ENCODE results near the gene MCC. TPM values are rescaled to one million over a fixed set of nuclear protein-coding genes. Genes with fewer than 3 reads are reported as not detected.
A peak's percentile ranks its signal among the peaks of the same experiment; 100 is the strongest.

Gene MCC
- total and polyA plus RNA-seq, 9 donors, result 29.8 to 262 (median 108) TPM

DNA sequence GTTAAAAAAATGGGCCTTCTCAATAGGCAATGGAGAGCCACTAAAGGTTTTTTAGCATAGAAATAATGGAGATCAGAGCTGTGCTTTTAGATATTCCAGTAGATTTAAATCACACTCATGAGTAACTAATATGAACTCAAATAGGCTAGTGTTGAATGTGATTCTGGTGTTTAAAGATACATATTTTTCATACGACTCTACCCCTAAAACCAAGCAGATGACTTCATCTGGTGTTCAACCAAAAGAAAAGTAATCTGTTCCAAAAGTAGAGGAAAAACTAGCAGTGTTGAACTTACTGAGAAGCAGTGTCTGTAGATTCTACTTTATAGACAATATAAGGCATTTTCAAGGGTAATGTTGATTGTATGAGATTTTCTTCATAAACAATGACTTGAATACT, 191.6 kb downstream of the MCC start:
- H3K4me1 ChIP-seq (ENCODE audit: insufficient read depth), result no peaks in the 10 kb centered on the region
- H3K4me3 ChIP-seq, result no peak overlapping the region
- H3K27ac ChIP-seq, result no peak overlapping the region
- DNase-seq, result no peak
- 38 to 64% (median 55%) methylated on average over 1 of the region's 1 CpG for WGBS, 3 donors
- intact Hi-C loops (cut with DNase I), result loop anchor here in 2 of 4 donors (10.0 kb wide), 2 partner anchors 142 to 202 kb away; no protein-coding TSS in a partner anchor
- no peaks in the 10 kb centered on the region for H3K36me3 ChIP-seq
- no peaks in the 10 kb centered on the region for H3K9me3 ChIP-seq
- H3K27me3 ChIP-seq, result no peaks in the 10 kb centered on the region
- TF ChIP-seq, protein P1, sequence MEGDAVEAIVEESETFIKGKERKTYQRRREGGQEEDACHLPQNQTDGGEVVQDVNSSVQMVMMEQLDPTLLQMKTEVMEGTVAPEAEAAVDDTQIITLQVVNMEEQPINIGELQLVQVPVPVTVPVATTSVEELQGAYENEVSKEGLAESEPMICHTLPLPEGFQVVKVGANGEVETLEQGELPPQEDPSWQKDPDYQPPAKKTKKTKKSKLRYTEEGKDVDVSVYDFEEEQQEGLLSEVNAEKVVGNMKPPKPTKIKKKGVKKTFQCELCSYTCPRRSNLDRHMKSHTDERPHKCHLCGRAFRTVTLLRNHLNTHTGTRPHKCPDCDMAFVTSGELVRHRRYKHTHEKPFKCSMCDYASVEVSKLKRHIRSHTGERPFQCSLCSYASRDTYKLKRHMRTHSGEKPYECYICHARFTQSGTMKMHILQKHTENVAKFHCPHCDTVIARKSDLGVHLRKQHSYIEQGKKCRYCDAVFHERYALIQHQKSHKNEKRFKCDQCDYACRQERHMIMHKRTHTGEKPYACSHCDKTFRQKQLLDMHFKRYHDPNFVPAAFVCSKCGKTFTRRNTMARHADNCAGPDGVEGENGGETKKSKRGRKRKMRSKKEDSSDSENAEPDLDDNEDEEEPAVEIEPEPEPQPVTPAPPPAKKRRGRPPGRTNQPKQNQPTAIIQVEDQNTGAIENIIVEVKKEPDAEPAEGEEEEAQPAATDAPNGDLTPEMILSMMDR (IDR thresholded peaks at IDR 0.05), result no peak
- no peak for TF ChIP-seq POLR2A (IDR thresholded peaks at IDR 0.05)
- no peak for TF ChIP-seq EP300 (IDR thresholded peaks at IDR 0.05)

GRCh38 chr5:113295111-113295539, 193.1 kb downstream of the MCC start:
- Histone ChIP-seq H3K9me3 (no peaks in the 10 kb centered on the region), H3K36me3 (no peaks in the 10 kb centered on the region), H3K4me1 (ENCODE audit: insufficient read depth) (peaks cover 3% of the 10 kb centered on the region), H3K4me3 (peak overlapping the region; percentile 81), H3K27ac (peak overlapping the region; percentile 92 to 95), H3K27me3 (no peaks in the 10 kb centered on the region)
- TF ChIP-seq, protein P1 (IDR thresholded peaks at IDR 0.05), result no peak
- no peak for TF ChIP-seq EP300 (IDR thresholded peaks at IDR 0.05)
- no peak for TF ChIP-seq POLR2A (IDR thresholded peaks at IDR 0.05)
- intact Hi-C loops (cut with DNase I), result loop anchor here in 2 of 4 donors (10.0 kb wide), 2 partner anchors 140 to 200 kb away; no protein-coding TSS in a partner anchor
- DNase-seq, result no peak
- WGBS, 3 donors, result 0 to 2% (median 0%) methylated on average over 8 of the region's 8 CpGs

DNA sequence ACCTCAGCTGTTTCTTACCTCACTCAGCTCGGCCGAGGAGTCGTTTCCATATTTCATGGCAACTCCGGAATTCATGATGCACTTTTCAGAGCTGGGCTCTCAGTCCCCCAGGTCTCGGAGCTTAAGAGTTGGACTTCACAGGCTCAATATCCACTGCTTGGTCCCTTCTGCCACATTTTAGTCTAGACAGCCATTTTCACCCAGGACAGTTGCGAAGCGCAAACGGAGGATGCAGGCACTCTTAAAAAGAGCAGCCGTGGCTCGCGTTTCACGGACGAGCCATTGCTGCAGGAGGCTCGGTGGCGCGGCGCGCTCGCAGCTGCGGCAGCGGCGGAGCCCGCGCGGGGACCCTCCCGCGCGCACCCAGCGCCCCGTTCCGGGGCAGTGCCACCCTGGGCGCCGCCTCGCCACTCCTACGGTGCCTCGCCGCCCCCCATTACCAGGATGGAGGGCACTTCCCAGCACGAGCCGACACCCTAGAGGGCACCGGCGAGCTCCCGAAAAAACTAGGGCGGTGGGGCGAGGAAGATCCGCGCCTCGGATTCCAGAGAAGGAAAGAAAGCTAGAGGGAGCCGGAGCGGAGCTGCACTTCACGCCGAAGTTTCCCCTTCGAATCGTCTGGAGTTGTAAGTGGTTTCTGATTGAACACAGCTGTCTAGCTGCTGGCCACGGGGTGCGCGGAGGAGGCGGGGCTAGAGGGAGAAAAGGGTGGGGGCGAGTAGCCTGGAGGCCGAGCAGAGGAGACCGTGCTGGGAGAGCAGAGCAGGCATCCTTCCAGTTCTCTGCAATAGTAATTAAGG, 193.7 kb downstream of the MCC start:
- Histone ChIP-seq H3K4me1 (ENCODE audit: insufficient read depth) (peaks cover 3% of the 10 kb centered on the region), H3K27ac (peak overlapping the region; percentile 92 to 95), H3K9me3 (no peaks in the 10 kb centered on the region), H3K4me3 (peak overlapping the region; percentile 81), H3K36me3 (no peaks in the 10 kb centered on the region), H3K27me3 (no peaks in the 10 kb centered on the region)
- 0 to 1% (median 0%) methylated on average over 56 to 60 of the region's 60 CpGs for WGBS, 3 donors
- intact Hi-C loops (cut with DNase I), result loop anchor here in 2 of 4 donors (10.0 kb wide), 2 partner anchors 140 to 200 kb away; no protein-coding TSS in a partner anchor
- DNase-seq, result peak; percentile 94 to 97 (median 95)
- TF ChIP-seq, protein P1 (IDR thresholded peaks at IDR 0.05), result peak in 2 of 3 donors; percentile 16 to 30
- no peak for TF ChIP-seq EP300 (IDR thresholded peaks at IDR 0.05)
- TF ChIP-seq POLR2A (IDR thresholded peaks at IDR 0.05), result peak; percentile 76

- intact Hi-C loops (cut with DNase I), result loop anchor here in 2 of 4 donors (10.0 kb wide), 2 partner anchors 139 to 199 kb away; no protein-coding TSS in a partner anchor
- TF ChIP-seq POLR2A (IDR thresholded peaks at IDR 0.05) (no peak), EP300 (IDR thresholded peaks at IDR 0.05) (no peak)
- TF ChIP-seq, protein P1 (IDR thresholded peaks at IDR 0.05), result no peak
- peak overlapping the region; percentile 81 for H3K4me3 ChIP-seq
- 0% methylated on average over 11 of the region's 11 CpGs for WGBS, 3 donors
- no peaks in the 10 kb centered on the region for H3K36me3 ChIP-seq
- no peaks in the 10 kb centered on the region for H3K9me3 ChIP-seq
- H3K27me3 ChIP-seq, result no peaks in the 10 kb centered on the region
- DNase-seq, result no peak
- peaks cover 3% of the 10 kb centered on the region for H3K4me1 ChIP-seq (ENCODE audit: insufficient read depth)
- peak overlapping the region; percentile 92 to 95 for H3K27ac ChIP-seq
Observed at GRCh38 chr5:113293975-113294310, 194.3 kb downstream of the MCC start.

All from ovary (tissue), 9 donors.